GOT3 (cell line): ENCODE data around the gene MAP7D2.

Source experiments
- DNase-seq: peaks from one replicate; lab custom pipeline; 2025; ENCODE audit warnings: mixed read lengths; lab: John Stamatoyannopoulos, UW

The MAP7D2 gene

GRCh38 chrX:20112022-20112774 lies 4.5 kb downstream of the MAP7D2 start:
- no peak for DNase-seq

GRCh38 chrX:20111271-20111670 lies 5.4 kb downstream of the MAP7D2 start:
- no peak for DNase-seq

- no peak for DNase-seq
Observed at GRCh38 chrX:20101934-20102581, 14.6 kb downstream of the MAP7D2 start.

GRCh38 chrX:20091499-20091898 lies 25.2 kb downstream of the MAP7D2 start:
- no peak for DNase-seq

GRCh38 chrX:20089845-20090244 lies 26.9 kb downstream of the MAP7D2 start:
- no peak for DNase-seq

- no peak for DNase-seq
Observed at GRCh38 chrX:20080277-20080676, 36.4 kb downstream of the MAP7D2 start.

- DNase-seq: no peak
Observed at GRCh38 chrX:20071511-20072079, 45.1 kb downstream of the MAP7D2 start.

GRCh38 chrX:20067709-20068561 lies 48.8 kb downstream of the MAP7D2 start:
- peak; percentile 12 for DNase-seq

GRCh38 chrX:20066968-20067708 lies 49.6 kb downstream of the MAP7D2 start:
- no peak for DNase-seq

- no peak for DNase-seq
Observed at GRCh38 chrX:20063716-20064351, 52.9 kb downstream of the MAP7D2 start.

- DNase-seq: no peak
Observed at GRCh38 chrX:20063153-20063552, 53.6 kb downstream of the MAP7D2 start.

- no peak for DNase-seq
Observed at GRCh38 chrX:20061855-20062254, 54.9 kb downstream of the MAP7D2 start.

GRCh38 chrX:20060961-20061748 lies 55.6 kb downstream of the MAP7D2 start:
- no peak for DNase-seq

- DNase-seq: no peak
Observed at GRCh38 chrX:20059467-20060128, 57.1 kb downstream of the MAP7D2 start.

GRCh38 chrX:20057479-20057878 lies 59.2 kb downstream of the MAP7D2 start:
- DNase-seq: no peak

GRCh38 chrX:20056704-20057103 lies 60.0 kb downstream of the MAP7D2 start:
- DNase-seq: no peak

- DNase-seq: no peak
Observed at GRCh38 chrX:20053537-20053936, 63.2 kb downstream of the MAP7D2 start.

- no peak for DNase-seq
Observed at GRCh38 chrX:20046864-20047263, 69.8 kb downstream of the MAP7D2 start.

- no peak for DNase-seq
Observed at GRCh38 chrX:20046223-20046622, 70.5 kb downstream of the MAP7D2 start.

- peak; percentile 14 for DNase-seq
Observed at GRCh38 chrX:20042221-20042620, 74.5 kb downstream of the MAP7D2 start.
